Central memory CD4-positive, alpha-beta T cell (primary cell): ENCODE measurements around the gene CPXM2.

Experiments used
- DNase-seq: peaks from one replicate; pipeline ENCODE4 v3.0.0; 2022

CPXM2 gene

DNA sequence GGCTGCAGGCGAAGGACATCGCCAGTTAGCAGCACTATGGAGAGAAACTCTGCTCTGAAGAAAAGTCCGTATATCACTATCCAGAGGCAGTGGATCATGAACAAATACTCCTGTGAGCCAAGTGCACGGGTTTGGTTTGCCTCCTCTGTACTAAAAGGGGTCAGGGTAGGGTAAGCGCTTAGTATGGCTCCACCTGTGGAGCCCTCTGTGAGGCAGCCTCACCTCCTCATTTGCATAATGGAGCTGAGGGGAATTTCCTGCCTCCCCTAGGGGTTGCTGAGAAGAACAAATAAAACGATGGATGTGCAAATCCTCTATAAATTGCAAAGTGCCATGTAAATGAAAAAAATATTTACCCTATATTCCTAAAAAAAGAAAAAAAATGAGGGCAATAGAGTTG is 162.1 kb downstream of the CPXM2 start:
- DNase-seq: no peak

GRCh38 chr10:123726836-123727235 is 164.8 kb downstream of the CPXM2 start:
- DNase-seq: no peak

- DNase-seq: no peak
Observed at GRCh38 chr10:123726381-123726780, 165.2 kb downstream of the CPXM2 start.

DNA sequence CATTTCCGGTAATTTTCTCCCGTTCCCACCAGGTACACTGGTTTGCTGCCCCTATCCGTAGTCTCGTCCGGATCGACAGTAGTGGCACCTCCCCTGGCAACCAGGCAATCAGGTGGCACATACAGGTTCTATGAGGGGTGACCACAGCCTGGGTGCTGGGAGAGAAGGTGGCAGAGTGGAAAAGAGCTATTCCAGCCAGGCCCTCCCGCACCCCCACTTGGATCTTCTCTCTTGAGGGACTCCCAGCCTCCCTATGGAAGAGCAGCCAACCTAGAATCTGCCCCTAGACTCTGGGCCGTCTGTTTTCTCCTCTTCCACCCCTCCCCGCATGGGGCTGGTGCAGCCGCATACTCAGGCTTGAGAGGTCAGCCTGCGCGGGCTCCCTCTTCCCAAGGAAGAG is 166.9 kb downstream of the CPXM2 start:
- no peak for DNase-seq

DNA sequence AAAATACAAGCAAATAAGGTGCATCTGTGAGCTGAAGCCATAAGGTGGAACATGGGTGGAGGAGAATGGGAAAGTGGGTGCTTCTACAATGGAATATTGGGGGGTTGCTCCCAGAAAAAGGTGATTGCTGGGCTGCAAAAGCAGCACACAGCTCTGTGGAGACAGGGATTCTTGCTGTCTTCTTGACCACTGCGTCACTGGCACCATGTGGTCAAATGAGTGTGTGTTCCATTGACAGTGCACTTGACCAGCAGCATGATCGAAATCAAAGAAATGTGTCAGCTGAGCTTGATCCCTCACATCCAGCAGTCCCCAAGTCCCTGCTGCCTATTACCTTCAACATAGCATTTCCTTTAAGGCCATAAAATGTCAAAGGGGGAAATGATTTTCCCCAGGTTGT is 169.3 kb downstream of the CPXM2 start:
- DNase-seq: no peak

- DNase-seq: no peak
Observed at GRCh38 chr10:123721441-123722049, 170.1 kb downstream of the CPXM2 start.

- no peak for DNase-seq
Observed at GRCh38 chr10:123720536-123720935, 171.1 kb downstream of the CPXM2 start.

GRCh38 chr10:123718544-123719060 is 173.0 kb downstream of the CPXM2 start:
- DNase-seq: no peak

GRCh38 chr10:123717336-123717735 is 174.3 kb downstream of the CPXM2 start:
- no peak for DNase-seq

DNA sequence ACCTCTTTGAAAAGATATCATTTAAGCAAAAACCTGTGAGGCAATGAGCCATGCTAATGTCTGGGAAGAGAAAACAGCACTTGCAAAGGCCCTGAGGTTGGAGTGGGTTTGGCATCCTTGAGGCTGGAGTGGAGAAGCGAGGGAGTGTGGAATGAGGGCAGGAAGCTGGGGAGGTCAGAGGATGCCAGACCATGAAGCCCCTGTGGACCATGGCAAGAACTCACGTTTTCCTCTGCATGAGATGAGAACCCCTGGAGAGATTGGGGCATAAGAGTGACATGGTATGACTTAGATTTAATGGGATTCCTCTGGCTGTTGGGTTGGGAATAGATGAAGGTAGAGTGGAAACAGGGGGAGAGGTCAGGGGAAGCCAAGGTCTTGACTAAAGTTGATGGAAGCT is 176.1 kb downstream of the CPXM2 start:
- no peak for DNase-seq

DNA sequence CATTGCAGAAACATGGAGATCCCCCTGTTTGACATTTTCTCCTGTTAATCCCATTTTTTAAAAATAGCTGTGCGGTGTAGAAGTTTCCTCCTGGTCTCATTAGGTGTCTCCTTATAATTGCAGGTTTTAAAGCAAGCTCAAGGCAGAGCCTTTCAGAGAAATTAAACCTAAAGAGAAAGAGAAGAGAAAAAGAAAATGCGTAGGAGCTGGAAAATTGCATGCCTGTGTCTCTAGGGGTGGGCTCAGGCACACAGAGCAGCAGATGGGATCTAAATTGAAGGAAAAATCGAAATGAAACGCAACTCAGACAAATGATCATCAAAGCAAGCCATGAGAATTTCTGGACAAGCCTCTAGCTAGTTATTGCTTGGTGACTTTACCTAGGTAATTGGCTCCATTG is 185.4 kb downstream of the CPXM2 start:
- DNase-seq: no peak

DNA sequence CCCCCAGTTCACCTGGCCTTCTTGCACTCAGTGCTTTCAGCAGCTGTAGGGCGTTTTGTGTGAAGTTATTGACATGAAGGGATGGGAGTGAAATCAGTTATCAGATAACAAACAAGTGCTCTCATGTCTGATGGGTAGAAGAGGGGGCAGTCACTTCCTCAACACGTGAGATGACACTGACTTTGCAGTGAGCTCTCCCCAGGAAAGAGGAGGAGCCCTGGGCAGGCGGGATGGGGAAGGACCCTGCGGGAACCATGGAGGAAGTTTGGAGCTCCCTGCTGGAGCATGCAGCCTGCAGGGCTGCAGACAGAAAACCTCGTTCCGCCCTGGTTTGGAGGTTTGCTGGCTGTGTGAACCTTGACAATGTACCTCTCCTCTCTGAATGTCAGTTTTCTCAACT is 186.8 kb downstream of the CPXM2 start:
- no peak for DNase-seq

DNA sequence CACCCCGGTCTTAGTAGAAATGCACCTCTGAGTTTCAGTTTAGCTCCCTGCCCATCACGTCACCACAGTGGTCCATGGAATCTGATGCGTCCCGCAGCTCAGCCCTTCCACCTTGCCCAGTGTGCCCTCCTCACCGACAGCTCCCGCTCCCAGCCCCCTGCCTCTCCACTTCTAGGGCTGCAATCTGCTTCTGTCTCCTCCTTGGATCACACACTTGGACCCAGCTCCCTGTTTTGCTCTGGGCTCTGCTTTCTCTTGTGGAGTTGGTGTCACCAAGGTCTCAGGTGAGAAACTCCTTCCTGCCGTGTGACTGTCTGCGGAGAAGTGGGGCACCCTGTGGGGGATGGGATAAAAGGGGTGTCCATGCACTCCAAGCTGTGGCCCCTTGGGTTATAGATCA is 187.5 kb downstream of the CPXM2 start:
- no peak for DNase-seq

DNA sequence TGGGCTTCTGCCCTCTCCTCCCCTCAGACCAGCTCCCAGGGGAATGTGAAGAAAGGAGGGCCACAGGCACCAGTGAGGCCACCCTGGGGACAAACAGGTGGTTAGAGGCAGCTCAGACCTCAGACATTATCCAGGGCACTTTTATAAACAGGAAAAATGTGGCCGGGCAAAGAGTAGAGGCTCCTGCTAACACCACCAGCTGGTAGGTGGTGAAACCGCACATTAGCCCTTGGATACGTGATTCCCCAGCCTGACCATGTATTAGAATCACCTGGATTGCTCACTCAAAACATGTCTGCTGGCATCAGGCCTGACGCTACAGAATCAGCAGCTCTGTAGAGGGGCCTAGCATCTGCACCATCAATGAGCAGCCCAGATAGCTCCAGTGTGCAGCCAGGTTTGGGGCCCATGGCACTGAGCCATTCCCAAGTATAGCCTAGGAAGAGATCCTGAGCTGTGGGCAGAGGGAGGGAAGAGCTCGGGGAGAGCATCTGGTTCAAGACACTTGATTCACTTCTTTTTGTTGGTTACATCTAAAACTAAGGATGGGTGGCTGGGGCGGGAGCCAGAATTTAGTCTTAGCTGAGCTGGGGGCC is 188.3 kb downstream of the CPXM2 start:
- no peak for DNase-seq
